Stimulated activated CD8-positive, alpha-beta memory T cell treated with anti-CD3 and anti-CD28 coated beads, Interleukin-12 subunit alpha, Interleukin-12 subunit beta, amount 100 ng/mL, for 1 hour (primary cell): ENCODE data around the gene OLR1.
A peak's percentile ranks its signal among the peaks of the same experiment; 100 is the strongest.

Source experiments
- DNase-seq: peaks from one replicate; pipeline ENCODE4 v3.0.0-alpha.2; 2020; ENCODE audit warnings: low read depth

OLR1 gene

DNA sequence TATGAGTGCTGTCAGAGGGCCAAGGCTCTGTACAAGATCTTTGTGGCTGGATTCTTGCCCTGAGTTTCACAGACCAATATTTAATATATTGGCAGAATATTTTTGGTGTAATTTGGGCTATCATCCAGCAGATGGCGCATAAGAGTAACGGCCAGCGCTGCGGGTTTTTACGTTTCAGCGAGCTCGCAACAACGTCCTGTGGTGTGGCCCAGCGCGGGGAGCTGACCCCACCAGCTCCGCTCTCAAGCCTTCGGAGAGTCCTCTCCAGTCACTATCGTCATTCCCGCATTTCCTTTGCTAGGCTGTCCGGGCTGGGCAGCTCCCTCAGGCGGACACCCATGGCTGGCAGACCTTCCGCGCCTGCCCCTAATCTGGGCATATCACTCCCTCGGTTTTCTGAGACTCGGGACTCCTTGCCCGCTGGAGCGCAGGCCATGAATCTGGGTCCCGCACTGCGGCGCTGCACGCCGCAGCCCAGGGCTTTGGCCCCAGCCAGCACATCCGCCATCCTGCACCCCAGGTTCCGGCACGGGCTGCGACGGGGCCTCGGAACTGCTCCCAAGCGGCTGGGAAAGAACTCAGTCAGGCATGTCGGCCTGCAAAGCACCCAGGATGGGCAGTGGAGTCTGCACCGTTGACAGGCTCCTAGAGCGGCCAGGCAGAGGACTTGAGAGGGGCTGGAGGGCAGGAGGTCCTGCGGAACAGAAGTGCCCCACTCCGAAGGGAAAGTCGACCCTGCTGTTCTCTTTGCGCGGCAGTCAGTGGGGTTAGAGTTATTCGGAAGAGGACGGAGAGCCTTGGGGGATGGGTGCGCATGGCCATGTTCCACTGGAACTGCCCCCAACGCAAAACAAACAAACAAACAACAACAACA is 18.4 kb downstream of the OLR1 start:
- peak; percentile 29 for DNase-seq

DNA sequence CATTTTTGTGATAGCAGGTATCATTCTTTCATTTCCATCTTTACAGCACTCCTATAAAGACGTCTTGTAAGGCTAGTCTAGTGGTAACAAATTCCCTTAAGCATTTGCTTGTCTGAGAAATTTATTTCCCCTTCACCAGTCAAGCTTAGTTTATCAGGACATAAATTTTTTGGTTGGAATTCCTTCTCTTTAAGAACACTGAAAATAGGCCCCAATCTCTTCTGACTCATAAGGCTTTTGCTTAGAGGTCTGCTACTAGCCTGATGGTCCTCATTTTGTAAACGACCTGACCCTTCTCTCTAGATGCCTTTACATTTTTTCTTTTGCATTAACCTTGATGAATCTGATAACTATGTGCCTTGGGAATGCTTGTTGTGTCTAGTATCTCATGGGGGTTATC is 20.3 kb downstream of the OLR1 start:
- DNase-seq, result no peak

DNA sequence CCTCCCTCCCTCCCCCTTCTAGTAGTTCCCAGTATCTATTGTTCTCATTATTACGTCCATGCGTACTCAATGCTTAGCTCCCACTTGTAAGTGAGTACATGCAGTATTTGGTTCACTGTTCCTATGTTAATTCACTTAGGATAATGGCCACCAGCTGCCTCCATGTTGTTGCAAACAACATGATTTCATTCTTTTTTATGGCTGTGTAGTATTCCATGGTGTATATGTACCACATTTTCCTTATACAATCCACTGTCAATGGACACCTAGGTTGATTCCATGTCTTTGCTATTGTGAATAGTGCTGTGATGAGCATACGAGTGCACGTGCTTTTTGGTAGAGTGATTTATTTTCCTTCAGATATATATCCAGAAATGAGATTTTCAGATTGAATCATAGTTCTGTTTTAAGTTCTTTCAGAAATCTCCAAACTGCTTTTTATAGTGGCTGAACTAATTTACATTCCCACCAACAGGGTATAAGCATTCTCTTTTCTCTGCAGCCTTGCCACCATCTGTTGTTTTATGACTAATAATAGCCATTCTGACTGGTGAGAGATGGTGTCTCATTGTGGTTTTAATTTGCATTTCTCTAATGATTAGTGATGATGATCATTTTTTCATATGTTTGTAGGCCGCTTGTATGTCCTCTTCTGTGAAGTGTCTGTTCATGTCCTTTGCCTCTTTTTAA is 24.1 kb downstream of the OLR1 start:
- DNase-seq, result no peak

DNA sequence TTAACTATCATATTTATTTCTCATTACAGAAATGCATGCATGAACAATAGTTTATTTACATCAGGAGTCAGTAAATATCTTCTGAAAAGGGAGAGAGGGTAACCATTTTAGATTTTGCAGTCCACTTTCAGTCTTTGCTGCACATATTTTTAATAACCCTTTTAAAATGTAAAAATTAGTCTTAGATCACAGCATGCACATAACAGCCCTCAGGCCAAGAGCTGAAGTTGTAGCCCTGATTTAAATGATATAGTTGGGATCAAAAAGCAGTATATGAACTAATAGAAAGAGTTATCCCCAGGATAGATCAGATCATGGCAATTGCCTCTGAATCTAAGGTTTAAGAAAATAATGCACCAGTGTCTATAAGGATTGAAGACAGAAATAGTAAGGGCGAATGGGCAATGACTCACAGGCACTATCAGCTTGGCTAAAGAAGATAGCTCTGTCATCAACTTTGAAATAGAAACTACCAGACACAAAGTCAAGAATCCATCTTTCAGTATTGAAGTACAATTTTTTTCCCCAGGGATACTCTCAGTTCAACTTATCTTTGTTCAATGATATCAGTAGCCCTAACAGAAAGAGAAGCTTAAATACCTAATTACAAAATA is 28.8 kb downstream of the OLR1 start:
- DNase-seq, result no peak

DNA sequence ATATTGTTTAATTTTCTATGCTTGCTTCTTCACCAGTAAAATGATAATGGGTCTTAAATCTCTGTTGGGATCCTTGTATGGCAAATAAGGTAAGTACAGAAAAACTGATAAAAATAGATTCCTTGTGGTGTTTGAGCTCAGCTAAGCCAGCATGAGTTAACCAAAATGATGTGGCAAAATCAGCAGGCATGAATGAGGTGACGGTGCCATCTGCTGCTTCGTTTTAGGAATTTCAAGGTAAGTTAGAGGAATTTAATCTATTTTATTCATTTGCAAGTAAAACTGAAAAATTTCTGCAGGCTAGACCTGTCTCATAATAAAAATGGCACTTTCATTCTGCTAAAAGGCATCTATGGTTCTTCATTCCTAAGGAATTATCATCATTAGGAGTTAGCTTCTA is 31.9 kb downstream of the OLR1 start:
- peak; percentile 12 for DNase-seq

DNA sequence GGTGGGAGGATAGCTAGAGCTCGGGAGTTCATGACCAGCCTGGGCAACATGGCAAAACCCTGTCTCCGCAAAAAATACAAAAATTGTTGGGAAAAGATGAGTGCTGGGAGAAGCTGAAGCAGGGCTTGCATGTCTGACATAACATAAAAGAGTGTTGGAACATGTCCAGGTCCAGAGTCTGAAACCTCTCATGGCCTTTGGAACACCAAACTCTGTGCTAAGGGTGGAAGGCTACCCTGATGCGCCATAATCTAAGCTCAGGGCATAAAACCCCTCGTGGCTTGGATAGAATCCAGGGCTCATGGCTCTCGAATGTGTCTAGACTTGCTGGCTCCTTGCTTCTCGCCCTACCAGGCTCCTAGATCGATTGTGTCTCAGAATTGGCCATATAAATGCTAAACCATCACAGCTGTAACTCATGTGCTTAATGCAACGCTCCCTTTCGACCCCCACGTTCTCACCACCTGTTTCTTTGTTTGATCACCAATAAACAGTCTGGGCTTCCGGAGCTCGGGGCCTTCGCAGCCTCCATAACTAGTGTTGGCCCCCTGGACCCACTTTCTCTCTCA is 35.2 kb downstream of the OLR1 start:
- DNase-seq, result no peak

DNA sequence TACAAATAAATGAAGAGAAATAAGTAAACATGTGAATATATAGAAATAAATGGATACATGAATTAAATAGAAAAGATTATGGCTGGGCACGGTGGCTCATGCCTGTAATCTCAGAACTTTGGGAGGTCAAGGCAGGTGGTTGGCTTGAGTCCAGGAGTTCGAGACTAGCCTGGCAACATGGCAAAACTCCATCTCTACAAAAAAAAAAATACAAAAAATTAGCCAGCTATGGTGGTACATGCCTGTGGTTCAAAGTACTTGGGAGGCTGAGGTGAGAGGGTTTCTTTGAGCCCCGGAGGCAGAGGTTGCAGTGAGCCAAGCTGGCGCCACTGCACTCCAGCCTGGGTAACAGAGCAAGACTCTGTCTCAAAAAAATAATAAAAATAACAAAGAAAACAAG is 36.8 kb downstream of the OLR1 start:
- DNase-seq, result no peak

DNA sequence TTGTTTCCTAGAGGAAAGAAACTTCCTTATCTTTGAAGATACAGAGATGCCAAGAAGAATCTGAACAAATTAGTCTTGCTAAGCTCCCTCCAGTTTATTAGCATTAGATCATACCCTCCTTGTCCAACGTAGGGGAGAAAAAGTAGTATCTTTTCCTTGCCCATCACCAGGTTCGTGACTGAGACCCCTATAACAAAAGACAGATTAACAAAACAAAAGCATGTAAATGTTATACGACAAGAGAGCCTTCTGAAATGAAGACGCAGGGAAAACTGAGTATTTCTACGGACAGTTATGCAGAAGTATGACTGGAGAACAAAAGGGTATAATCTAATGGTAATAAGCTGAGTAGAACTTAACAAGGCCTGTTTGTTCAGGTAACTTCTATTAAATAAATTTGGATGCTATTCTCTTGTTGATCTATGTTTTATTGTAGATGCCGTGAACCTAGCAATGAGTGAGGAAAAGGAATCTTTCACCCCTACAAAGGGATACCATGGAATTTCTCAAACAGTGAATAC is 39.0 kb downstream of the OLR1 start:
- DNase-seq, result no peak

DNA sequence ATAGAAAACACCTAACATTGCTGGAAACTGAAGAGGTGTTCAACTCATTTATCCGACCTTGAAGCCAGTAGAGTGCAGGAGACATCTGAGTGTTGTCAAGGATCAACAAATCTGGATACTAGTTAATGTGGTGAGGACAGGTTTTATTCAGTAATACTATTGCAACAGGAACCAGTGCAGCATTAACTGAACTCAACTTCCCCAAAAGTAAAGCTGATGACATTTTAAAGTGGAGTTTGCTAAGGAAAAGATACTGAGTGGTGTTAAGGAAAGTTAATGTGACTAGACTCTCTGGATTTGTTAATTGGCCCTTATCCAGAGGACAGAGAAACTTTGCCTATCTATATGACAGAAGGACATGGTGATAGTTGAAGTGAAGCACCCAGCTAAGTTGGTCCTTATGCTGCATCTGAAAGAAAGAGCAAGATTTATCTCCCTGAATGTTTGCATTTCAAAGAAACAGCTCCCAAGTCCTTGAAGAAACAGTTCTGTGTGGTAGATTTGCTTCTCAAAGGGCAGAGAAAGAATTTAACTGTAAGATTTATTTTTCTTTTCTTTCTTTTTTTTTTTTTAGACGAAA is 40.7 kb downstream of the OLR1 start:
- no peak for DNase-seq

DNA sequence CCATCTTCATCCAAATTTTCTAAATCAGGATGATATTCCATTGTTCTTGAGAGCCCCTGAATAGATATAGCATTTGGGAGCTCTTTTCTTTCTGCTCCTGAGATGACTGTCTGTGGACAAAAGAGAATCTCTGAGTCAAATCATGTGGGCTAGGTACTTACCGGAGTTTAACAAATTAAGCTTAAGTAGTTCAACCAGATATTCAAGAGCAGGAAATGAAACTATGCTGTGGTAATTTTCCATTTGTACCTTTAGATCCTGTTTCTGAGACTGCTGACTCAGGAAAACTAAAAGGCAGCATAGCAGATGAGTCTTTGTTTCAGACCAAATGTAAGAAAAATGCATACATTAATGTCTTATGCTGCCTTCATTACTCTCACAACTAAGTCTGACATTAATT is 41.9 kb downstream of the OLR1 start, which contains the start of gene CLEC7A:
Gene CLEC7A, minus strand, starts transcription at position 158 of the 400 bp plus-strand sequence. Its CDS starts 117 bp downstream, at position 41.
- DNase-seq, result no peak

DNA sequence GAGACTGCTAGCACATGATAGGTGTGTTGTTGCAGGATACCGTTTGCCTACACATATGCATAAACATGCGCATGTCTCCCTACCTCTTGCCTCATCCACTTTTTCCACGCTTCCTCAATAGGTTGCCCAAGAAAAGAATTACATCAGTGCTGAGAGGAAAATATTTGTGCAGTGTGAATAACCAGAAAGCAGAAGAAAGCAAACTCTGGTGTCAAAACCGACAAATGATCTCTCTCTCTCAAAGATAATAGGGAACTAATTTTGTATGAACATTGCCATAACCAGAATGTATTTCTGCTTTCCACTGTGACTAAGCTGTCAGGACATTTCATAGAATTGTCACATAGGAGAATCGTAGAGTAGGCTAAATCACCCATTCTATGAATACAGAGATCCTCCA is 43.2 kb downstream of the OLR1 start:
- DNase-seq, result no peak

DNA sequence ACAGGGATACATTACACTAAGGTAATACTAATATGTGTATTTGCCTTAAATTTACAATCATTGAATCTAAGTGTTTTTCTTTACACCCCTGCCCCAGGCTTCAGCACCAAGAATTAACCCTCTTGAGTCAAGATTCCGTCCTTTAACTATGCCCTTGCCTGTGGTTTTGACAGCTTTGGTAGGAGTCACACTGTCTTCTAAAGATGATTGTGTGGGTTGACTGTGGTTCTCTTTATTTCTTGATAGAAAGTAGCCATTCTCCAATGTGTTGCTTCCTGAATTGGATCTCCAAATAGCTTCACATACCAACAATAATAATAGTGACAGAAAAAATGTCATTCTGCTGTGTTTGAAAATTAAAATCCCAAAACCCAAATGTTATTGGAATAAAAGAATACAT is 45.5 kb downstream of the OLR1 start:
- no peak for DNase-seq

DNA sequence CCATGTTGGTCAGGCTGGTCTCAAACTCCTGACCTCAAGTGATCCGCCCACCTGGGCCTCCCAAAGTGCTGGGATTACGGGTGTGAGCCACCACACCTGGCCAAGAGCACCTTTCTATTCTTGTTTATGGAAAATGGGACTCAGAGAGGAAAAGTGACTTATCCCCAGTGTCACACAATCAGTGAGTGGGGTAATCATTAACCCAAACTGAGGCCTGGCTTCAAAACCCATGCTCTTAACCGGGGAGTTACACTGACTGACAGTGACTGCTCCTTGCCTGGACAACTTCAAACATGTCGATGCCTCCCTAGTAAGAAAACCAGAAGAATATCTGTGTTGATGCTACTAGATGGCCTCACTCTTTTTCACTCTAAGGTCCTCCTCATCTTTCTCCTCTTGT is 49.2 kb downstream of the OLR1 start:
- no peak for DNase-seq

DNA sequence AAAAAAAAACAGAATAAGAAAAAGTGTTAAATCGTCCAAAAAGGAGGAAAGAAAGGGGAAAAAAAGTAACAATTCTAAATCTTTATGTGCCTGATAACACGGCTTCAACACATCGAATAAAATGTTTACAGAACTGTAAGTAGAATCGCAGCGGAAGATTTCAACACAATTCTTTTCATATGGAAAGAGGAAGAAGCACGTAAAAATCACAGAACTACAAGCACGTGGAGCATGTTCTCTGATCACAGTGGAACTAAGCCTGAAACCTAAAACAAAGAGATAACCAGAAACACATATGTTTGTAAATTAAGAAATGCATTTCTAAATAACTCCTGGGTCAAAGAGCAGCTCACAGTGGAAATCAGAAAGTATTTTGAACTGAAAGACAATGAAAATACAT is 50.7 kb downstream of the OLR1 start:
- no peak for DNase-seq

DNA sequence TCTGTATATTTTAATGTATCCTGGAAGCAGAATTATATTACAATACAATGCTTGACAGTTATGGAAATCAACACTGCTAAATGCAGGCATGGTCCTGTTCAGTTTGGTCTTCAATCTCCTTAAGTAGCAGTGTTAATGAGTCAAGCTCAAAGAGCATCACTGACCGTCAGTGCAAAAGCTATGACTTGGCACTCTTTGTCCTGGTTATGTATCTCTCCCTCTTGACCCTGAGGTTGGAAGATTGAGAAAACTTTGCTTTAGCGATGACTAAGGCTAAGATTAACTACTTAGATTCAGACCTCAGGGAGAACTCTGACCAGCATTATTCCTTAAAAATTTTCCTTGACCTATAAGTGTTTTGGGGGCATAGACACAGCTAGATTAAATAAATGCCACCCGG is 52.9 kb downstream of the OLR1 start:
- no peak for DNase-seq

DNA sequence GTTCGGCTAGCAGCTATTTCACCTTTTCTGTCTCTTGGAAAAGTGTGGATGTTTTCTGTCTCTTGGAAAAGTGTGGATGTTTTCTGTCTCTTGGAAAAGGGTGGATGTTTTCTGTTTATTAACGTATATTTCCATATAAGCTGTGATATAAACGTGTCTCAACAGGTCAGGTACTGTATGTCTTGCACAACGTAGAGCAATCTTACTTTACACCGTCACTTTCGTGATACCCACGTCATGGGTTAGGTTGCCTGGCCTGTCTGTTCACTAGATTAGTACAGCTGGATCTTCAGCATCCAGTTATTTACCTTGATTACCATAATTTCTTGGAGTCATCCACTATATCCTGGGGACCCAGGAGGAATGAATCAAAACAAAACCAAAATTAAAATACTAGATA is 56.0 kb downstream of the OLR1 start:
- no peak for DNase-seq

DNA sequence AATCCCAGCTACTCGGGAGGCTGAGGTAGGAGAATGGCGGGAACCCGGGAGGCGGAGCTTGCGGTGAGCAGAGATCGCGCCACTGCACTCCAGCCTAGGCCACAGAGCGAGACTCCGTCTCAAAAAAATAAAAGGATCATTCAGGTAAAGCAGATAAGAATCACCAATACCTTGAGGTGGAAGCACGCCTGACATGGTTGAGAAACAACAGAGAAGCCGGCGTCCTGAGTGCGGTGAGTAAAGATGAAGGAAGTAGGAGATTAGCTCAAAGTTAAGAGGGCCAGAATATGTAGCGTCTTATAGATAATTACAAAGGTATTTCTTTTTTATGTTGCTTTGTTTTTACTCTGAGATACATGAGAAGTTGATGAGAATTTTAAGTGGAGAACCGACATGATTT is 56.6 kb downstream of the OLR1 start:
- DNase-seq, result no peak

DNA sequence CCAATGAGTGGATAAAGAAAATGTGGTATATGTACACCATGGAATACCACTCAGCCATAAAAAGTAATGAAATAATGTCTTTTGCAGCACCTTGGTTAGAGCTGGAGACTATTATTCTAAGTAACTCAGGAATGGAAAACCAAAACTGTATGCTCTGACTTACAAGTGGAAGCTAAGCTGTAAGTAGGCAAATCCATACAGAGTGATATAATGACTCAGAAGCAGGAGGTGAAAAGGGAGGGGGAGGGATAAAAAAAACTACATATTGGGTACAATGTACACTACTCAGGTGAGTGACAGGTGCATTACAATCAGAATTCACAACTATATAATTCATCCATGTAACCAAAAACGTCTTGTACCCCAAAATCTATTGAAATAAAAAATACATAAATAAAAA is 58.0 kb downstream of the OLR1 start:
- no peak for DNase-seq

DNA sequence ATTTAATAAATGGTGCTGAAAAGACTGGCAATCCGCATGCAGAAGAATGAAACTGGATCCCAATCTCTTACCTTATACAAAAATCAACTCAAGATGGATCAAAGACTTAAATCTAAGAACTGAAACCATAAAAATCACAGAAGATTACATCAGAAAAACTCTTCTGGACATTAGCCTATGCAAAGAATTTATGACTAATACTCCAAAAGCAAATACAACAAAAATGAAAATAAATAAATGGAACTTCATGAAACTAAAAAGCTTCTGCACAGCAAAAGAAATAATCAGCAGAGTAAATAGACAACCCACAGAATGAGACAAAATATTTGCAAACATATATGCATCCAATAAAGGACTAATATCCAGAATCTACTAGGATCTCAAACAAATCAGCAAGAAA is 58.9 kb downstream of the OLR1 start:
- no peak for DNase-seq

DNA sequence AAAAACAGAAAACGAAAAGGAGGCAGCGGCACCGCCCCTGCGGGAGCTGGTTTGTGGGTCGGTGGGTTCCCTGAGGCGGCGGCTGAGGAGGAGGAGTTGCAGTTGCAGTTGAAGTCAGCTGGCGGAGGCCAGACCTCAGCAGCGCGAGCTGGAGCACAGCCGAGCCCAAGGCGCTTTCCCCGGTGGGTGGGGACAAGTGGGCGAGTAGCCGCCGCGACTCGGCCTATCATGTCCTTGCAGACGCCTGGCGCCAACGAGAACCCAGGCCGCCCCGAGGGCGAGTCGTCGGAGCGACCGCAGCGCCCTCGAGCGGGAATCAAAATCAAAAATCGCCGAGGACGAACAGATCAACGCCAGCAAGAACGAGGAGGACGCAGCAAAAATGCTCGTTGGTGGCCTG is 60.5 kb downstream of the OLR1 start:
- DNase-seq, result no peak

DNA sequence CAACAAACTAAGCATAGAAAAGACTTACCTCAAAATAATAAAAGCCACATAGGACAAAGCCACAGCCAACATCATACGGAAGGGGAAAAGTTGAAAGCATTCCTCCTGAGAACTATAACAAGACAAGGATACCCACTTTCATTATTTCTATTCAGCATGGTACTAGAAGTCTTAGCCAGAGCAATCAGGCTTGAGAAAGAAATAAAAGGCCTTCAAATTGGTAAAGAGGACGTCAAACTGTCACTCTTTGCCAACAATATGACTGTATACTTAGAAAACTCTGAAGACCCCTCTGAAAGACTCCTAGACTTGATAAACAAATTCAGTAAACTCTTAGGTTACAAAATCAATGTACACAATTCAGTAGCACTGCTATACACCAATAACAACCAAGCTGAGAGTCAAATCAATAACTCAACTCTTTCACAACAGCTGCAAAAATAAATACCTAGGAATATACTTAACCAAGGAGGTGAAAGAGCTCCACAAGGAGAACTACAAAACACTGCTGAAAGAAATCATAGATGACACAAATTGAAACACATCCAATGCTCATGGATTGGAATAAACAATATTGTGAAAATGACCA is 61.6 kb downstream of the OLR1 start:
- no peak for DNase-seq
